Measurements from ENCODE around the gene DDAH2. TPM values are rescaled to one million over a fixed set of nuclear protein-coding genes. Genes with fewer than 3 reads are reported as not detected.

DDAH2 gene
- total RNA-seq, 1 experiment from 2014 or later = 43.4 TPM

- ATAC-seq (no peak), DNase-seq (ENCODE audit: low read depth, low spot score) (no peak)
- H3K4me1 ChIP-seq (ENCODE audit: control insufficient read depth in 1 of 2, insufficient read depth in 2 of 2, low read length in 2 of 2) = peaks cover 7 to 15% of the 10 kb centered on the region in 2 experiments; a peak in 3 of 4 replicates
- no peak overlapping the region for H2AFZ ChIP-seq (ENCODE audit: low read depth, low read length, poor library complexity, severe bottlenecking)
- H3K4me2 ChIP-seq (ENCODE audit: low read length) = peak overlapping the region; percentile 77
- TF ChIP-seq YY1 (IDR thresholded peaks at IDR 0.05; ENCODE audit: extremely low read depth, insufficient replicate concordance, low read depth, low read length) = no peak
- TF ChIP-seq EZH2 (IDR thresholded peaks at IDR 0.05) = no peak
- TF ChIP-seq TCF7L2 (IDR thresholded peaks at IDR 0.05; ENCODE audit: borderline replicate concordance, extremely low read depth, insufficient read depth, insufficient read length) = no peak
- TF ChIP-seq JUND (IDR thresholded peaks at IDR 0.05) = no peak
- TF ChIP-seq CEBPB (IDR thresholded peaks at IDR 0.05; ENCODE audit: low read depth) = no peak
- no peak for TF ChIP-seq FOSL1 (IDR thresholded peaks at IDR 0.05; ENCODE audit: low read depth)
- TF ChIP-seq REST (IDR thresholded peaks at IDR 0.05; ENCODE audit: low read depth) = no peak
- no peak for TF ChIP-seq SIN3A (IDR thresholded peaks at IDR 0.05; ENCODE audit: low read depth)
- TF ChIP-seq ZBTB33 (IDR thresholded peaks at IDR 0.05; ENCODE audit: extremely low read depth, insufficient replicate concordance, low read length) = no peak
- no peak for TF ChIP-seq SRF (IDR thresholded peaks at IDR 0.05; ENCODE audit: low read depth)
- no peak for TF ChIP-seq ELF1 (IDR thresholded peaks at IDR 0.05; ENCODE audit: borderline replicate concordance, low read depth)
- no peak for TF ChIP-seq ZFX (IDR thresholded peaks at IDR 0.05)
- TF ChIP-seq POLR2A (IDR thresholded peaks at IDR 0.05; ENCODE audit: borderline replicate concordance, extremely low read depth, insufficient read depth, insufficient read length) = no peak
- TF ChIP-seq ATF3 (IDR thresholded peaks at IDR 0.05) = no peak
- no peak for TF ChIP-seq SP1 (IDR thresholded peaks at IDR 0.05; ENCODE audit: low read depth)
- no peak for TF ChIP-seq EZH2phosphoT487 (IDR thresholded peaks at IDR 0.05; ENCODE audit: borderline replicate concordance)
- TF ChIP-seq RAD21 (IDR thresholded peaks at IDR 0.05; ENCODE audit: low read depth) = no peak
- TF ChIP-seq EGR1 (IDR thresholded peaks at IDR 0.05; ENCODE audit: low read depth) = no peak
- TF ChIP-seq ZNF274 (IDR thresholded peaks at IDR 0.05; ENCODE audit: low read depth, low read length) = no peak
- TF ChIP-seq MAX (IDR thresholded peaks at IDR 0.05) = no peak
- H3K36me3 ChIP-seq (ENCODE audit: control insufficient read depth in 1 of 2, insufficient read depth in 2 of 2, low read length in 2 of 2) = 0 out of 4 replicates have a peak, but pooled peaks cover 0 to under 1% of the 10 kb centered on the region in 2 experiments
- no peaks in the 10 kb centered on the region for H3K9me3 ChIP-seq (ENCODE audit: control insufficient read depth in 1 of 2, insufficient read depth in 1 of 2, low read depth in 1 of 2, low read length in 2 of 2)
- no peaks in the 10 kb centered on the region for H3K9me2 ChIP-seq (ENCODE audit: insufficient read depth)
- CTCF ChIA-PET = no interaction called here
- POLR2A ChIA-PET = interaction anchor here (1.6 kb wide), 1 partner anchor 126 kb away, joined by 5 read pairs; the partner anchor contains the start of gene HSPA1B
- no peaks in the 10 kb centered on the region for H4K20me1 ChIP-seq (ENCODE audit: insufficient read depth)
- no peak overlapping the region for H3K27ac ChIP-seq (ENCODE audit: low read depth, low read length)
- H3K79me2 ChIP-seq (ENCODE audit: insufficient read depth, low read length) = peaks cover 13% of the 10 kb centered on the region
- intact Hi-C loops (cut with micrococcal nuclease) = loop anchor here (2.0 kb wide), 1 partner anchor 37 kb away; no protein-coding TSS in a partner anchor
- H3K9ac ChIP-seq (ENCODE audit: low read length) = peak overlapping the region; percentile 85
- H3K4me3 ChIP-seq (replicated peaks in 1 of 2; ENCODE audit: low read depth in 1 of 2, low read length in 2 of 2) = peak overlapping the region; percentile 89 to 98
- RAD21 ChIA-PET (ENCODE audit: low non-redundant PET in 1 of 2, low total read pairs in 2 of 2, uncharacterized antibody in 2 of 2, unreplicated experiment in 2 of 2) = no interaction called here
- no TSS peak for BruUV-seq (replicated peaks)
- no peaks in the 10 kb centered on the region for H3K27me3 ChIP-seq (ENCODE audit: insufficient read depth, low read length)
Observed at GRCh38 chr6:31701666-31702404, 27.3 kb downstream of the DDAH2 start.
